Mesenchymal stem cell (in vitro differentiated cells and primary cell): ENCODE measurements around the gene SLC9B2.

ENCODE experiments used
- DNase-seq: peaks from one replicate; pipeline ENCODE4 v3.0.0-alpha.2; 2013
- H2AFZ ChIP-seq: one replicate; pipeline ENCODE4 v1.6.1; 2013; ENCODE audit warnings: low read depth, mild to moderate bottlenecking, control low read depth, inconsistent platforms, low read length, moderate library complexity
- H2AK5ac ChIP-seq: 2 replicates; pipeline ENCODE4 v1.6.1; 2013; ENCODE audit warnings: low read length, moderate library complexity, mild to moderate bottlenecking, inconsistent platforms; ENCODE audit not compliant: severe bottlenecking
- H2BK120ac ChIP-seq: one replicate; pipeline ENCODE4 v1.6.1; 2013; ENCODE audit warnings: low read depth, mild to moderate bottlenecking, inconsistent platforms, low read length, moderate library complexity
- H2BK12ac ChIP-seq, 2 experiments: one replicate each; pipeline ENCODE4 v1.6.1; 2013; ENCODE audit warnings: inconsistent platforms in 2 of 2, low read length in 2 of 2, mild to moderate bottlenecking in 2 of 2, moderate library complexity in 2 of 2, control low read depth in 1 of 2
- H2BK15ac ChIP-seq: one replicate; pipeline ENCODE4 v1.6.1; 2013; ENCODE audit warnings: mild to moderate bottlenecking, low read depth, inconsistent platforms; ENCODE audit not compliant: poor library complexity, severe bottlenecking
- H2BK5ac ChIP-seq: 2 replicates; pipeline ENCODE4 v1.6.1; 2013; ENCODE audit warnings: low read depth, mild to moderate bottlenecking, low read length, control low read depth, inconsistent platforms; ENCODE audit not compliant: poor library complexity, severe bottlenecking
- H3K14ac ChIP-seq, 2 experiments: one replicate each; pipeline ENCODE4 v1.6.1; 2013; ENCODE audit warnings: inconsistent platforms in 2 of 2, low read length in 2 of 2, control low read depth in 1 of 2, mild to moderate bottlenecking in 1 of 2, moderate library complexity in 1 of 2
- H3K18ac ChIP-seq, 2 experiments: one replicate each; pipeline ENCODE4 v1.6.1; 2013; ENCODE audit warnings: inconsistent platforms in 2 of 2, low read length in 2 of 2, control low read depth in 1 of 2, low read depth in 1 of 2, mild to moderate bottlenecking in 1 of 2
- H3K23ac ChIP-seq, 2 experiments: one replicate each; pipeline ENCODE4 v1.6.1; 2013; ENCODE audit warnings: inconsistent platforms in 2 of 2, low read length in 2 of 2, mild to moderate bottlenecking in 2 of 2, moderate library complexity in 2 of 2, control low read depth in 1 of 2
- H3K27ac ChIP-seq: 2 replicates; pipeline ENCODE4 v1.5.1; 2013; ENCODE audit warnings: mild to moderate bottlenecking, moderate library complexity, low read length, control low read depth, inconsistent platforms; ENCODE audit not compliant: poor library complexity, severe bottlenecking
- H3K27me3 ChIP-seq, 2 experiments: 2 replicates each; pipeline versions ENCODE4 v1.6.1 to v1.7.0; 2013; ENCODE audit warnings: low read length in 2 of 2, mild to moderate bottlenecking in 2 of 2, moderate library complexity in 2 of 2, control low read depth in 1 of 2, inconsistent platforms in 1 of 2; ENCODE audit not compliant: control insufficient read depth in 1 of 2, insufficient read depth in 1 of 2
- H3K36me3 ChIP-seq, 2 experiments: 2 replicates each; pipeline versions ENCODE4 v1.6.1 to v1.7.0; 2013; ENCODE audit warnings: low read length in 2 of 2, control low read depth in 1 of 2, inconsistent platforms in 1 of 2, low read depth in 1 of 2, mild to moderate bottlenecking in 1 of 2; ENCODE audit not compliant: insufficient read depth in 2 of 2, control insufficient read depth in 1 of 2
- H3K4ac ChIP-seq, 2 experiments: one replicate each; pipeline ENCODE4 v1.6.1; 2013; ENCODE audit warnings: inconsistent platforms in 2 of 2, low read length in 2 of 2, mild to moderate bottlenecking in 2 of 2, moderate library complexity in 2 of 2, control low read depth in 1 of 2, low read depth in 1 of 2
- H3K4me1 ChIP-seq: 2 replicates; pipeline ENCODE4 v1.6.1; 2013; ENCODE audit warnings: low read depth, low read length, control low read depth; ENCODE audit not compliant: control insufficient read depth, insufficient read depth
- H3K4me2 ChIP-seq: 2 replicates; pipeline ENCODE4 v1.6.1; 2013; ENCODE audit warnings: low read length, mild to moderate bottlenecking, inconsistent platforms; ENCODE audit not compliant: poor library complexity, severe bottlenecking
- H3K4me3 ChIP-seq, 2 experiments: 2 replicates each; pipeline versions ENCODE4 v1.5.1 to v1.7.0; 2013; ENCODE audit warnings: low read length in 2 of 2, mild to moderate bottlenecking in 2 of 2, control low read depth in 1 of 2, low read depth in 1 of 2; ENCODE audit not compliant: insufficient read depth in 1 of 2
- H3K79me1 ChIP-seq: replicated peaks from 2 replicates; pipeline ENCODE4 v1.6.1; 2013; ENCODE audit warnings: mild to moderate bottlenecking, control low read depth, low read length, inconsistent platforms; ENCODE audit not compliant: poor library complexity, severe bottlenecking
- H3K9ac ChIP-seq: 2 replicates; pipeline ENCODE4 v1.7.0; 2013; ENCODE audit warnings: mild to moderate bottlenecking, low read length, moderate library complexity
- H3K9me3 ChIP-seq: 2 replicates; pipeline ENCODE4 v1.7.0; 2013; ENCODE audit warnings: mild to moderate bottlenecking, low read length; ENCODE audit not compliant: control insufficient read depth
- H4K8ac ChIP-seq: one replicate; pipeline ENCODE4 v1.6.1; 2013; ENCODE audit warnings: inconsistent platforms, mild to moderate bottlenecking, low read length, moderate library complexity
- H4K91ac ChIP-seq: one replicate; pipeline ENCODE4 v1.6.1; 2013; ENCODE audit warnings: mild to moderate bottlenecking, low read length, inconsistent platforms
- WGBS: methylation state at CpG from one replicate; pipeline ENCODE4 v1.1.7; 2013; ENCODE audit warnings: mixed read lengths; 5-methylcytosine and 5-hydroxymethylcytosine counted together

SLC9B2 gene

DNA sequence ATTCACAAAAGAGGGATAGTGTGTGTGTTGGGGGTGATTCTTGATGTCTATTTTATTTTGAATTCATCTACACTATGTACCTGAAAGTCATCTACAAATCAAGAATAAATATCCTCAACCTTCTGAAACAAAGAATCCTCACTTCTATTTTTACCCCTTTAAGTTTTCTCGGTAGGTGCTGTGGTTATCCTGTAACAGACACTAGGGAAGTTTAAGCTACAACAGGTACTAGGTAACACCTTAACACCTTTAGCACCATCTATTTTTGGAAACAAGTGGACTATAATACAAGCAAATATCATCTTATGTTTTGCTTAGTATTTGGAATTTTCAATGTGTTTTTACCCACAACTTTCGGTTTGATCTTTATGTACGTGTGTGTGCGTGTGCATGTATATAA is 35.0 kb upstream of the SLC9B2 start:
- no peak overlapping the region for H2BK15ac ChIP-seq
- H3K4me3 ChIP-seq = no peak overlapping the region
- no peaks in the 10 kb centered on the region for H3K27me3 ChIP-seq
- no peak overlapping the region for H3K14ac ChIP-seq
- H3K9ac ChIP-seq = no peak overlapping the region
- no peak overlapping the region for H2AFZ ChIP-seq
- H2AK5ac ChIP-seq = no peak overlapping the region
- no peaks in the 10 kb centered on the region for H3K9me3 ChIP-seq
- H3K4me2 ChIP-seq = no peak overlapping the region
- WGBS = 60% methylated on average over 1 of the region's 4 CpGs
- H3K79me1 ChIP-seq = no peaks in the 10 kb centered on the region
- no peak overlapping the region for H2BK5ac ChIP-seq
- DNase-seq = no peak
- no peak overlapping the region for H4K91ac ChIP-seq
- no peak overlapping the region for H3K27ac ChIP-seq
- H2BK120ac ChIP-seq = no peak overlapping the region
- H2BK12ac ChIP-seq = no peak overlapping the region
- H3K4ac ChIP-seq = no peak overlapping the region
- H3K23ac ChIP-seq = no peak overlapping the region
- no peak overlapping the region for H3K18ac ChIP-seq
- H3K36me3 ChIP-seq = peaks cover 0 to 12% of the 10 kb centered on the region in 2 experiments
- H4K8ac ChIP-seq = no peak overlapping the region
- H3K4me1 ChIP-seq = no peaks in the 10 kb centered on the region

DNA sequence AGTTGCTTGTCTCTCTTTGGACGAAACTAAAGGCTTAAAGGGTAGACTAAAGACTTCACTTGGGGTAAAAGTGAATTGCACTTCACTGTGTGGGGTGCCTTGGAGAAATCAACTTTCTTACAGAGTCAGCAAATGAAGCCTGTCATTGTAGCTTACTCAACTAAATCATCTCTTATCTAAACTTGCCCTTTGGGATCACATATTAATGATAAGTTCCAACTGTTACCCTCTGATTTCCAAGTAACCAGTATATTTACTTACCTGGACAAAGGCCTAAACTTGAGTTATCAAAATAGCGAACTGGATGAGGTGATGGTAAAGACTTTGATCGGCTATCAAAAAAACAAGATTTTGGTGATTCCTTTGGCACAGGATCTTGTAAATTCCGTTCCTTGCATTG is 32.0 kb upstream of the SLC9B2 start:
- Histone ChIP-seq H3K4me3 (no peak overlapping the region), H2BK15ac (no peak overlapping the region), H3K4me2 (no peak overlapping the region), H4K91ac (no peak overlapping the region), H2BK12ac (no peak overlapping the region), H2AFZ (no peak overlapping the region), H4K8ac (no peak overlapping the region), H3K27me3 (no peaks in the 10 kb centered on the region), H3K18ac (no peak overlapping the region), H3K27ac (no peak overlapping the region), H2BK120ac (no peak overlapping the region), H3K79me1 (no peaks in the 10 kb centered on the region), H3K23ac (no peak overlapping the region), H2AK5ac (no peak overlapping the region), H3K36me3 (peaks cover 0 to 12% of the 10 kb centered on the region in 2 experiments), H3K4ac (no peak overlapping the region), H3K14ac (no peak overlapping the region), H3K4me1 (peaks cover 1% of the 10 kb centered on the region), H2BK5ac (no peak overlapping the region), H3K9ac (no peak overlapping the region), H3K9me3 (no peaks in the 10 kb centered on the region)
- WGBS = 95% methylated on average over 4 of the region's 4 CpGs
- no peak for DNase-seq

DNA sequence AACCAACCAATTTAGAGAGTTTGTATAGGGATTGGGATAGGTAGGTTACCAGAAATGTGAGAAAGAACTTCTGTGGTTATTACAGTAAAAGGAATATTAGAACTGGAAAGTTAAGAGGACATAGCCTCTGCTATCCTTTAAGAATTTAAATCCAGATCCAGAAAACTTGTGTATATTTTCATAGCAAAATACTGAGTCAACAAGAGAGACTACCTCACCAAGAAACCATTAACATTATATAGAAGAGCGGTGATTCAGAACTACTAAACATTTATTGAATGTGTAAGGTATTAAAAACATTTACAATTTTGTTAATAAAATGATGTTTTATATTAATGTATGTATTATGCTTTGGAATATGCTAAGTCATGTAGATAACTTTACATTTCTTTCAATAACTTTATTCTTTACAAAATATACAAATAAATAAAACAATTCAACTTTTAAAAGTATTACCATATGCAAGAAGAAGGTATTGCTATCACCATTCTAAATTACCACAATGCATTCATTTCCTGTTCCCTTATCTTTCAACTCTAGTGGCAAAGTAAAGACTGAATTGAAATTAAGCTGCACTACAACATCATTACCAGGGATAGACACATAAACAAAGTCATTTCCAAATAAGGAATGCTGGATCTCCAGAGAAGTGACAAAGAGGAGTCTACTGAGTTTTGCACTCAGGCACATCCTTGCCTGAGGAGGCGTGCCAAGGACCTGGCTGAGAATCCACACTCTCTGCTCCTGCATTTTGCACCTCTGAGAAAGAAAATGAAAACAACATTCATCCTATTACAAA is 29.2 kb upstream of the SLC9B2 start:
- no peak overlapping the region for H2AK5ac ChIP-seq
- H2BK120ac ChIP-seq = no peak overlapping the region
- H3K18ac ChIP-seq = no peak overlapping the region
- H3K14ac ChIP-seq = no peak overlapping the region
- no peak overlapping the region for H3K9ac ChIP-seq
- no peak overlapping the region for H4K91ac ChIP-seq
- no peak overlapping the region for H3K23ac ChIP-seq
- H2AFZ ChIP-seq = no peak overlapping the region
- H2BK12ac ChIP-seq = no peak overlapping the region
- H3K36me3 ChIP-seq = peaks cover 0 to 12% of the 10 kb centered on the region in 2 experiments
- no peak overlapping the region for H2BK5ac ChIP-seq
- no peak overlapping the region for H3K4ac ChIP-seq
- H3K79me1 ChIP-seq = no peaks in the 10 kb centered on the region
- H4K8ac ChIP-seq = no peak overlapping the region
- no peaks in the 10 kb centered on the region for H3K9me3 ChIP-seq
- peaks cover 1% of the 10 kb centered on the region for H3K4me1 ChIP-seq
- H3K4me3 ChIP-seq = no peak overlapping the region
- 100% methylated on average over 1 of the region's 2 CpGs for WGBS
- DNase-seq = peak; percentile 22
- H2BK15ac ChIP-seq = no peak overlapping the region
- H3K27ac ChIP-seq = no peak overlapping the region
- H3K4me2 ChIP-seq = no peak overlapping the region
- no peaks in the 10 kb centered on the region for H3K27me3 ChIP-seq

DNA sequence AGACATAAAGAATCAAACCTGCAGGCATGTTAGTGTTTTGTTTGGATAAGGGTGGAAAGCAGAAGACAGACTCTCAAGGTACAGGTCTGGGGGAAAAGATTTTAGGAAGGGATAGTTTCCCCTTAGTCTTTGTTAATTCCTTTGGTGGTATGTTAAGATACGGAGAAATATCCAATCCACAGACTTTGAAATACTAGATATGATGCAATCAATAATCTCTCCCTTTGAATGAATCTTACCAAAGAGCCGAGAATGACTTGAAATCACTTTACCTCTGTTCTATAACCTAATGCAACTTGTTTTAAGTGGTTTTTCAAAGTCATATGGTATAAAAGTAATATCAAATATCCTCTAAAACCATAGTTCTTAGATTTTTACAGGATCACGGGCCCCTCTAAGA is 28.3 kb upstream of the SLC9B2 start:
- Histone ChIP-seq H3K27ac (no peak overlapping the region), H3K18ac (no peak overlapping the region), H2BK5ac (no peak overlapping the region), H3K4me1 (peaks cover 2% of the 10 kb centered on the region), H2BK12ac (no peak overlapping the region), H3K23ac (no peak overlapping the region), H3K4me3 (no peak overlapping the region), H2AFZ (no peak overlapping the region), H3K14ac (no peak overlapping the region), H3K27me3 (no peaks in the 10 kb centered on the region), H2BK15ac (no peak overlapping the region), H4K8ac (no peak overlapping the region), H2BK120ac (no peak overlapping the region), H4K91ac (no peak overlapping the region), H3K4me2 (no peak overlapping the region), H3K4ac (no peak overlapping the region), H3K79me1 (no peaks in the 10 kb centered on the region), H3K9me3 (no peaks in the 10 kb centered on the region), H2AK5ac (no peak overlapping the region), H3K36me3 (peaks cover 0 to 12% of the 10 kb centered on the region in 2 experiments), H3K9ac (no peak overlapping the region)
- WGBS = 100% methylated on average over 1 of the region's 3 CpGs
- DNase-seq = no peak
